Fibroblast of villous mesenchyme (primary cell): ENCODE results near the gene RBM39. TPM values are rescaled to one million over a fixed set of nuclear protein-coding genes. Genes with fewer than 3 reads are reported as not detected.
"Not testable (repeated sequence)": the region's sequence is repeated elsewhere in the genome, so short reads cannot be mapped to it uniquely, and the experiment has no call there.

Experiments used
- DNase-seq: peaks from one replicate; pipeline ENCODE4 v3.0.0-alpha.2; 2010; ENCODE audit warnings: low read depth
- H3K4me3 ChIP-seq: 2 replicates; pipeline ENCODE4 v1.5.1; 2011; ENCODE audit warnings: low read depth, mild to moderate bottlenecking, low read length
- total RNA-seq: library from RNA; depleted of rRNA; stranded (reverse); fragments of >200 nt; gene quantifications from 2 replicates; pipeline ENCODE4 v1.2.3, GENCODE V29; 2012
- TF ChIP-seq, protein P1 (sequence below): IDR thresholded peaks from 2 replicates; pipeline ENCODE4 v1.5.1; 2012; ENCODE audit warnings: low read depth, mild to moderate bottlenecking, low read length; ENCODE audit not compliant: insufficient read depth

Gene RBM39
- total RNA-seq, 1 donor: 372 TPM

DNA sequence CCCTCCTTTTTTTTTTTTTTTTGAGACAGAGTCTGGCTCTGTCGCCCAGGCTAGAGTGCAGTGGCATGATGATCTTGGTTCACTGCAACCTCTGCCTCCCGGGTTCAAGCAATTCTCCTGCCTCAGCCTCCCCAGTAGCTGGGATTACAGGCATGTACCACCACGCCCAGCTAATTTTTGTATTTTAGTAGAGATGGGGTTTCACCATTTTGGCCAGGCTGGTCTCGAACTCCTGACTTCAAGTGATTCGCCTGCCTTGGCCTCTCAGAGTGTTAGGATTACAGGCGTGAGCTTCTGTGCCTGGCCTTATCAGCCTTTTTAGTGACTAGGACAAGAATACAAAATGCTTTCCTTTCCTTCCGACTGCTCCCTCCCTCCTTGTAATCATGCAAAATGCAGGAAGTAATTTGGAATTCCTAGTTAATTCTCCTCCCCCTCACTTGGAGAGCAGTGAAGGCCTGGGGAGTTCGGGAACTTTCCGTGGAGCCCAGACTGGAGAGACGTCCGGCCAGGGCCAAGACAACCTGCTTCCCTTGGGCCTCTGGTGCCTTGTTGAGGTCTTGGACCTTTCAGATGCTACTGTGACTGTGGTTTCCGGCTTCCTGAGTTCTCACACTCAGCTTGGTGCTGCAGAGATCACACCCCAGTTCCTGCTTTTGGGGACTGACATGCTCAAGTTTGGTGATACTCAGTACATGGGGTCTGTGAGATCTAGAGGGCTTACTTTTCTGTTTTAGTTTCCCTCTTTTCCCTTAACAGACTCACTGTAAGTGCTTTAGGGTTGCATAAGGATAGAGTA lies 25.8 kb upstream of the RBM39 start:
- DNase-seq: peak; percentile 55
- TF ChIP-seq, protein P1, sequence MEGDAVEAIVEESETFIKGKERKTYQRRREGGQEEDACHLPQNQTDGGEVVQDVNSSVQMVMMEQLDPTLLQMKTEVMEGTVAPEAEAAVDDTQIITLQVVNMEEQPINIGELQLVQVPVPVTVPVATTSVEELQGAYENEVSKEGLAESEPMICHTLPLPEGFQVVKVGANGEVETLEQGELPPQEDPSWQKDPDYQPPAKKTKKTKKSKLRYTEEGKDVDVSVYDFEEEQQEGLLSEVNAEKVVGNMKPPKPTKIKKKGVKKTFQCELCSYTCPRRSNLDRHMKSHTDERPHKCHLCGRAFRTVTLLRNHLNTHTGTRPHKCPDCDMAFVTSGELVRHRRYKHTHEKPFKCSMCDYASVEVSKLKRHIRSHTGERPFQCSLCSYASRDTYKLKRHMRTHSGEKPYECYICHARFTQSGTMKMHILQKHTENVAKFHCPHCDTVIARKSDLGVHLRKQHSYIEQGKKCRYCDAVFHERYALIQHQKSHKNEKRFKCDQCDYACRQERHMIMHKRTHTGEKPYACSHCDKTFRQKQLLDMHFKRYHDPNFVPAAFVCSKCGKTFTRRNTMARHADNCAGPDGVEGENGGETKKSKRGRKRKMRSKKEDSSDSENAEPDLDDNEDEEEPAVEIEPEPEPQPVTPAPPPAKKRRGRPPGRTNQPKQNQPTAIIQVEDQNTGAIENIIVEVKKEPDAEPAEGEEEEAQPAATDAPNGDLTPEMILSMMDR: no peak
- no peak overlapping the region for H3K4me3 ChIP-seq

DNA sequence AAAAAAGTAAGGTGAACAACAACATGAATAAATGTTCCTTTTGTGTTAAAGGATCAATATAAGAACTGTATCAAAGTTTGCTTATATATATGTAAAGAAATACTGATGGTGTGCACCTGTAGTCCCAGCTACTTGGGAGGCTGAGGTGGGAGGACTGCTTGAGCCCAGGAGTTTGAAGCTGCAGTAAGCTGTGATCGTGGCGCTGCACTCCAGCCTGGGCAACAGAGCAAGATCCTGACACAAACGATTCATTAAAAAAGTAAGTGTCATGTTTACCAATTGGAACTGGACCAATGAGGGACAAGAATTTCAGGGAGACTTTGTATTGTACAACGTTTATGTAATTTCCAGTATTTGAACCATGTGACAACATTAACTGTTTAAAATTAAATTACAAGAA lies 24.8 kb upstream of the RBM39 start:
- DNase-seq: no peak
- TF ChIP-seq, protein P1: no peak
- no peak overlapping the region for H3K4me3 ChIP-seq

DNA sequence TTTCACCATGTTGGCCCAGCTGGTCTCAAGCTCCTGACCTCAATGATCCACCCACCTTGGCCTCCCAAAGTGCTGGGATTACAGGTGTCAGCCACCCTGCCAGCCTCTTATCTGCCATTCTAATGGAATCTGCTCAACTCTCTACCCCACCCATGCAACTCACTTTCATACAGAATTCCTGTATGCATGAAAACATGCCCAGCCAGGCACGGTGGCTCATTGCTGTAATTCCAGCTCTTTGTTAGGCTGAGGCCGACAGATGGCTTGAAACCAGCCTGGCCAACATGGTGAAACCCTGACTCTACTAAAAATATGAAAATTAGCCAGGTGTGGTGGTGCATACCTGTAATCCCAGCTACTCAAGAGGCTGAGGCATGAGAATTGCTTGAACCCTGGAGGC lies 22.9 kb upstream of the RBM39 start:
- not testable (repeated sequence) for H3K4me3 ChIP-seq, DNase-seq

DNA sequence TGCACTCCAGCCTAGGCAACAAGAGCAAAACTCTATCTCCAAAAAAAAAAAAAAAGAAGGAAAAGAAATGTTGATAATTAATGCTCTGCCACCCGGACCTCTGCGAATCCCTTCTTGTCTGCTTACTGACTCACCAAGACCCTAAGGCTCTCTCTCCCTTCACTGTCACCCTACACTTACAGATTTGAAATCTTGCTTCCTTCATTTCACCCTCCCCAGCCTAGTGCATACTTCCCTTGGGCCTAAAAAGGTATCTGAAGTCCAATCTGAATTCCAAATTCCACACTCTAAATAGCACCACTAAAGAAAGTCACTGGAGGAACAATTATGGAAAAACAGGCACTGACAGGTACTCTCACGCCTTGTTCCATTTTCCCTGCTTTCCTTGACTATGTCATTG lies 20.4 kb upstream of the RBM39 start:
- TF ChIP-seq, protein P1: no peak
- no peak for DNase-seq
- H3K4me3 ChIP-seq: no peak overlapping the region

DNA sequence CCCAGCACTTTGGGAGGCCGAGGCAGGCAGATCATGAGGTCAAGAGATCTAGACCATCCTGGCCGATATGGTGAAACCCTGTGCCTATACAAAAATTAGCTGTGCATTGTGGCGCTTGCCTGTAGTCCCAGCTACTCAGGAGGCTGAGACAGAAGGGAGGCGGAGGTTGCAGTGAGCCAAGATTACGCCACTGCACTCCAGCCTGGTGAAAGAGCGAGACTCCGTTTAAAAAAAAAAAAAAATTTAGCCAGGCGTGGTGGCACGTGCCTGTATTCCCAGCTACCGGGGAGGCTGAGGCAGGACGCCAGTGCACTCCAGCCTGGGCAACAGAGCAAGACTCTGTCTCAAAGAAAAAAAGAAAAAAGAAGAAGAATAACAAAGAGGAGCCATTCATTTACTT lies 19.5 kb upstream of the RBM39 start:
- H3K4me3 ChIP-seq, DNase-seq: not testable (repeated sequence)

DNA sequence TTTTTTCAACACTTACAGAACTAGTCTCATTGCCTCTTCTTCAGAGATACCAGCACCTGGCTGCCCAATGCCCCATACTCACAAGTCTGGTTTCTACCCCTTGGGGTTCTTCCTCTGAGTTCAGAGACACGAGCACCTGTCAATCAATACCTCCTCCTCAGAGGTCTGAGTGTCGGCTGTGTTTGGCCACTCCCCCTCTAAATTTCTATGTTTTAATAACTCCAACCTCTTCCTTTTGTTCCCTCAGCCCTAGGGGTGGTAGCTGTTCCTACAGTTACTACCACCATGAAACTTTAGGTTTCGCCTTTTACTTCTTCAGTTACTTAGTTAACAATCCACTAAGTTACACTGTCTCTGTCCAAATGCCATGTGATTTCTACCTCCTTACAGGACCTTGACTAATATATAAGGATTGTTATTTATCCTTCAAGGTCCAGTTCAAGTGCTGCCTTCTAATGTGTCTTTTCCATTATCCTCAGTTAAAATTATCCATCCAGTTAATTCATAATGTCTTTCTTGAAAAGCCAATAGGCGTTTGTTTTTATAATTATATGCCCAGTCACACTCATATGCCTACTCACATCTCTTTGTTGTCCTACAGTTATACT lies 15.1 kb upstream of the RBM39 start:
- DNase-seq: no peak
- H3K4me3 ChIP-seq: no peak overlapping the region
- TF ChIP-seq, protein P1: no peak

DNA sequence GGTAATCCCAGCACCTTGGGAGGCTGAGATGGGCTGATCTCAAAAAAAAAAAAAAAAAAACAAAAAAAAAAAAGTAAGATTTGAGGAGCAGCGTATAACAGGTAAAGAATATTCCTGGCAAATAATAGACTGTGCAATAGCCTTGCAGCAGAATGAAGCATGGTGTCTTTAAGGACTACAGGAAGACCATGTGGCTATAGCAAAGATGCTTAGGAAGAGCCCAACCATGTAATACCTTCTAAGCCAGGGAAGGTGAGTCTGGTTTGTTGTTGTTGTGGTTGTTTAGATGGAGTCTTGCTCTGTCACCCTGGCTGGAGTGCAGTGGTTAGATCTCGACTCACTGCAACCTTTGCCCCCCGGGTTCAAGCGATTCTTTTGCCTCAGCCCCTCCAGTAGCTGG lies 14.3 kb upstream of the RBM39 start:
- no peak for DNase-seq
- TF ChIP-seq, protein P1: no peak

DNA sequence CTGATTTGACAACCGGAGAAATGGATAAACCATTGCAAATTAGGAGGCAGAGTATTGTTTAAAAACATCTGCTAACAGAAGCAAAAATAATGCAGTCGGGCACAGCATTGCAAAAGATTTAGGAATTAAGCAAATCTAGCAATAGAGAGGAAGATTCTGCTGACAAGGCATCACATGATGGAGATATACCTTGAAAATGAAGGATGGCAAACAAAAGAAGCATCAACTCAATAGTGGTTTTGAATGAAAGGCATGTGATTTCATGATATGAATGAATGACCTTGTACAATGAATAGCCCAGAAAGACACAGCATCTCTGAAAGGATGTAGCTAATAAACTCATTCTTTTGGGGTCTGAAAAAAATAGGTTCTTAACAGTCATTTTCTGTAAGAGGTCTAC lies 8.6 kb upstream of the RBM39 start:
- no peak overlapping the region for H3K4me3 ChIP-seq
- TF ChIP-seq, protein P1: no peak
- no peak for DNase-seq

More for the DNA sequence above, 14.3 kb upstream of the RBM39 start:
- H3K4me3 ChIP-seq: no peak overlapping the region

DNA sequence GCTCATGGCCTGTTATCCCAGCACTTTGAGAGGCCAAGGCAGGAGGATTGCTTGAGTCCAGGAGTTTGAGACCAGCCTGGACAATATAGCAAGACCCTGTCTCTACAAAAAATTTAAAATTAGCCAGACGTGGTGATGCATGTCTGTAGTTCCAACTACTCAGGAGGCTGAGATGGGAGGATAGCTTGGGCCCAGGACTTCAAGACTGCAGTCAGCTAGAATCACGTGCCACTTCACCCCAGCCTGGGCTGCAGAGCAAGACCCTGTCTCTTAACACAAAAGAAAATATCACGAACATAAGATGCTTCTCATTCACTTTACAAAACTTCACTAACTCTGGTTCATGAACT lies 2.4 kb upstream of the RBM39 start:
- not testable (repeated sequence) for DNase-seq, H3K4me3 ChIP-seq
